ENCODE results near the gene PEA15.

DNA sequence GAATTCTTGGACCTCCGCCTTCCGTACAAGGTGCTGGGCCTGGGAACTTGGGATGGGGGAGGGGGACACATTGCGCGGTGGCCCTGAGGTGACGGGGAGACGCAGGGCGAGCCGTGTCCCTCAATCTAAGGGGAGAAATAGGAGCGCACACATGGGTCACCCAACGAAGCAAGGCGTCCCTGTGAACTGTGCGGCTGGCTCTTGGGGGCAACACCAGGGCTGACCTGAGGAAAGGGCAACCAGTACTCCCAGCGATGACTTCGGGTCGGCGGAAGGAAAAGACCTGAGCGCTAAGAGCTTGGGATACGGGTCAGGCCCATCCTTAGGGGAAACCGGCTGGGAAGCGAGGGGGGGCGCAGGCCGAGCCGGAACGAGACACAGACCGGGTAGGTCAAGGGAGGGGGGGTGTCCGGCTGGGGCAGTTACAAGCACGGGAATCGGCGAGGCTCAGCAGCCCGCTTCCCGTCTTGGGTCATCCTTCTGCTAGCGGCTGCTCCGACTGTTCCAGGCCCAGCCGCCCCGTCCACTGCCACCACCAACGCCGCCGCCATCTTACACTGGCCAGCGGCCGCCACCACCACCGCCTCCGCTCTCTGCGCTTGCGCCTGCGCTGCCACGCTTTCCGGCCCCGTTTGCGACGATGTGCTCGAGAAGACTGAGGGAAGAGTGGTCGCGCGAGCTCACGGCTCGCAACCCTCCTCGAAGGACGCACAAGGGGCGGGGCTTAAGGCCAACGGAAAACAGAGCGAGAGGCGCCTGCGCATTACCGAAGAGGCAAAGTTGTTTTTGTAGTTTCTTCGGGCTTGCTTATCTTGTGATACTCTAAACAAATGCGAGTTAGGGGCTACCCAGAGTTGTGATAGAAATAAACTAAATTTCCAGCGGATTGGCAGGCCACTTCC, 57.0 kb downstream of the PEA15 start, which contains the start of gene DCAF8:
- no peak for TF ChIP-seq EZH2phosphoT487 (IDR thresholded peaks at IDR 0.05; ENCODE audit: insufficient read depth, low read depth)
- TF ChIP-seq EZH2 (IDR thresholded peaks at IDR 0.05; ENCODE audit: insufficient read depth, poor library complexity, severe bottlenecking), result no peak

All from GM23248 (cell line).